GM23338 (cell line): ENCODE results near the gene URM1. TPM values are rescaled to one million over a fixed set of nuclear protein-coding genes. Genes with fewer than 3 reads are reported as not detected.
"Not testable (repeated sequence)": the region's sequence is repeated elsewhere in the genome, so short reads cannot be mapped to it uniquely, and the experiment has no call there.

ENCODE experiments used
- ATAC-seq: fragments of 200-7000 bp; cut with Tn5 transposase; 3 replicates; pipeline ENCODE4 v1.9.1; 2020
- DNase-seq: peaks from one replicate; pipeline ENCODE4 v3.0.0-alpha.2; 2015; ENCODE audit warnings: low spot score
- H2AFZ ChIP-seq: fragments of 200-600 bp; sonication (generic); 2 replicates; pipeline ENCODE4 v1.8.0; 2016; ENCODE audit warnings: antibody characterized with exemption, mild to moderate bottlenecking, moderate library complexity
- H3F3A ChIP-seq: fragments of 200-600 bp; sonication (generic); replicated peaks from 2 replicates; pipeline ENCODE4 v1.8.0; 2017; ENCODE audit warnings: antibody characterized with exemption, mixed run types, low read depth
- H3K27ac ChIP-seq: fragments of 200-600 bp; sonication (generic); 2 replicates; pipeline ENCODE4 v1.6.1; 2016; ENCODE audit warnings: low read depth
- H3K27me3 ChIP-seq: fragments of 200-600 bp; sonication (generic); 2 replicates; pipeline ENCODE4 v1.8.0; 2016; ENCODE audit warnings: mild to moderate bottlenecking, mixed run types, moderate library complexity; ENCODE audit not compliant: insufficient read depth
- H3K36me3 ChIP-seq: fragments of 200-600 bp; sonication (generic); 2 replicates; pipeline ENCODE4 v1.8.0; 2016; ENCODE audit warnings: mild to moderate bottlenecking; ENCODE audit not compliant: insufficient read depth
- H3K4me1 ChIP-seq: fragments of 200-600 bp; sonication (generic); 2 replicates; pipeline ENCODE4 v1.8.0; 2016; ENCODE audit warnings: mild to moderate bottlenecking, moderate library complexity; ENCODE audit not compliant: insufficient read depth
- H3K4me2 ChIP-seq: fragments of 200-600 bp; sonication (generic); 2 replicates; pipeline ENCODE4 v1.7.1; 2017; ENCODE audit warnings: mixed run types
- H3K4me3 ChIP-seq: fragments of 200-600 bp; sonication (generic); 2 replicates; pipeline ENCODE4 v1.6.1; 2016; ENCODE audit warnings: mixed run types
- H3K79me2 ChIP-seq: fragments of 200-600 bp; sonication (generic); replicated peaks from 2 replicates; pipeline ENCODE4 v1.8.0; 2017; ENCODE audit warnings: mild to moderate bottlenecking; ENCODE audit not compliant: insufficient read depth
- H3K9me2 ChIP-seq: fragments of 200-600 bp; sonication (generic); 2 replicates; pipeline ENCODE4 v1.8.0; 2017; ENCODE audit not compliant: insufficient read depth
- H4K20me1 ChIP-seq: fragments of 200-600 bp; sonication (generic); replicated peaks from 2 replicates; pipeline ENCODE4 v1.8.0; 2017; ENCODE audit warnings: mild to moderate bottlenecking; ENCODE audit not compliant: insufficient read depth
- H3K27ac Mint-ChIP-seq: 2 replicates; pipeline ENCODE4 v1.8.0; 2020; ENCODE audit warnings: inconsistent platforms, mild to moderate bottlenecking, moderate library complexity, mixed read lengths
- H3K27me3 Mint-ChIP-seq: 3 replicates; pipeline ENCODE4 v1.8.0; 2022; ENCODE audit warnings: low read depth, mild to moderate bottlenecking, moderate library complexity, mixed read lengths, inconsistent platforms; ENCODE audit not compliant: insufficient read depth, poor library complexity
- H3K36me3 Mint-ChIP-seq: 3 replicates; pipeline ENCODE4 v1.8.0; 2021; ENCODE audit warnings: low read depth, mild to moderate bottlenecking, inconsistent platforms, moderate library complexity, mixed read lengths
- H3K4me1 Mint-ChIP-seq: 3 replicates; pipeline ENCODE4 v1.8.0; 2020; ENCODE audit warnings: mild to moderate bottlenecking, inconsistent platforms, mixed read lengths
- H3K4me3 Mint-ChIP-seq: 3 replicates; pipeline ENCODE4 v1.8.0; 2021; ENCODE audit warnings: moderate library complexity, mild to moderate bottlenecking, inconsistent platforms, mixed read lengths
- H3K9me3 Mint-ChIP-seq: 3 replicates; pipeline ENCODE4 v1.8.0; 2020; ENCODE audit warnings: moderate library complexity, mild to moderate bottlenecking, inconsistent platforms, mixed read lengths
- CTCF ChIP-seq, 2 experiments: fragments of 200-600 bp in 1 of 2; sonication (generic) in 1 of 2; conservative IDR thresholded peaks; 2 replicates each; pipeline versions ENCODE4 v1.5.1 to v1.6.1; 2016 to 2017; ENCODE audit warnings: antibody characterized with exemption in 2 of 2, low read depth in 2 of 2, mild to moderate bottlenecking in 2 of 2, moderate library complexity in 1 of 2
- ZNF114 ChIP-seq: fragments of 250-450 bp; sonication (Bioruptor Pico); IDR thresholded peaks from 2 replicates; pipeline ENCODE4 v1.5.0; 2020; ENCODE audit warnings: mild to moderate bottlenecking, moderate library complexity
- ZNF331 ChIP-seq: fragments of 250-450 bp; sonication (Bioruptor Pico); IDR thresholded peaks from 2 replicates; pipeline ENCODE4 v1.5.0; 2020; ENCODE audit warnings: low read depth, mild to moderate bottlenecking, moderate library complexity
- ZNF462 ChIP-seq: fragments of 250-450 bp; sonication (Bioruptor Pico); IDR thresholded peaks from 2 replicates; pipeline ENCODE4 v1.5.0; 2020; ENCODE audit warnings: mild to moderate bottlenecking, moderate library complexity
- polyA plus RNA-seq: library from polyadenylated mRNA; unstranded; fragments of >200 nt; fragmentation: Nextera tagmentation; extraction: Ambion mirVana; gene quantifications from 2 replicates; pipeline ENCODE4 v1.2.1, GENCODE V29; 2016
- total RNA-seq: library from RNA; depleted of rRNA; stranded (reverse); fragments of >200 nt; shearing (Covaris generic); gene quantifications from 2 replicates; pipeline ENCODE4 v1.2.3, GENCODE V29; 2014

The URM1 gene
- total and polyA plus RNA-seq, 2 experiments from 2014 or later, result 28.6 to 47.8 TPM

GRCh38 chr9:128413728-128414127, 42.6 kb downstream of the URM1 start:
- H3K9me2 ChIP-seq, H3K36me3 ChIP-seq, H3K4me3 ChIP-seq, DNase-seq, H4K20me1 ChIP-seq, H2AFZ ChIP-seq, H3K36me3 Mint-ChIP-seq, H3K79me2 ChIP-seq, H3K9me3 Mint-ChIP-seq, ATAC-seq, H3K4me2 ChIP-seq, H3K4me3 Mint-ChIP-seq, H3K27ac ChIP-seq, H3K27ac Mint-ChIP-seq: not testable (repeated sequence)
- Mint-ChIP-seq H3K27me3 (peaks cover 74% of the 10 kb centered on the region), H3K4me1 (peaks cover 37% of the 10 kb centered on the region)
- peaks cover 35% of the 10 kb centered on the region for H3K4me1 ChIP-seq
- H3K27me3 ChIP-seq, result peaks cover 84% of the 10 kb centered on the region
- H3F3A ChIP-seq, result peaks cover 12% of the 10 kb centered on the region; the same call in 1 of the 2 replicates

- Histone ChIP-seq H3K4me2 (no peak overlapping the region), H3K4me1 (peaks cover 30% of the 10 kb centered on the region), H3K27me3 (peaks cover 84% of the 10 kb centered on the region), H3K9me2 (no peaks in the 10 kb centered on the region), H3K4me3 (no peak overlapping the region), H3K27ac (no peak overlapping the region), H2AFZ (no peak overlapping the region), H3F3A (peaks cover 16% of the 10 kb centered on the region; the same call in 1 of the 2 replicates), H3K36me3 (no peaks in the 10 kb centered on the region), H4K20me1 (no peaks in the 10 kb centered on the region), H3K79me2 (no peaks in the 10 kb centered on the region)
- peak; percentile 3; the same call in 1 of the 3 replicates for ATAC-seq
- Mint-ChIP-seq H3K9me3 (0 out of 3 replicates have a peak, but pooled peaks cover 2% of the 10 kb centered on the region), H3K4me1 (peaks cover 37% of the 10 kb centered on the region), H3K27ac (no peak overlapping the region), H3K36me3 (no peaks in the 10 kb centered on the region), H3K27me3 (peaks cover 77% of the 10 kb centered on the region), H3K4me3 (no peak overlapping the region)
- TF ChIP-seq ZNF331, result no peak
- TF ChIP-seq ZNF462 (CRISPR knock-in tag), result no peak
- TF ChIP-seq ZNF114 (CRISPR knock-in tag), result no peak
- TF ChIP-seq CTCF (conservative IDR thresholded peaks at IDR 0.05; ENCODE audit: low read depth in 2 of 2), result peak in 1 of 2 experiments; percentile 47; a peak in 3 of 4 replicates
- peak; percentile 49 for DNase-seq
Observed at GRCh38 chr9:128414461-128414860, 43.3 kb downstream of the URM1 start.
